ENCODE results near the gene CLDN3. TPM values are rescaled to one million over a fixed set of nuclear protein-coding genes. Genes with fewer than 3 reads are reported as not detected.

Gene CLDN3
- total and polyA plus RNA-seq, 2 donors (not counting 1 experiment from before 2014, with no cell fraction given) = not detected

- ChIA-PET POLR2A (no interaction called here), CTCF (no interaction called here)
- no peaks in the 10 kb centered on the region for H3K36me3 ChIP-seq (replicated peaks in 1 of 2; ENCODE audit: control extremely low read depth in 1 of 2, control insufficient read depth in 1 of 2, extremely low read depth in 1 of 2, insufficient read depth in 2 of 2, low read length in 1 of 2)
- TF ChIP-seq EZH2 (IDR thresholded peaks at IDR 0.05; ENCODE audit: borderline replicate concordance, insufficient read depth, low read depth, low read length, poor library complexity, severe bottlenecking) = no peak
- TF ChIP-seq, protein P1, sequence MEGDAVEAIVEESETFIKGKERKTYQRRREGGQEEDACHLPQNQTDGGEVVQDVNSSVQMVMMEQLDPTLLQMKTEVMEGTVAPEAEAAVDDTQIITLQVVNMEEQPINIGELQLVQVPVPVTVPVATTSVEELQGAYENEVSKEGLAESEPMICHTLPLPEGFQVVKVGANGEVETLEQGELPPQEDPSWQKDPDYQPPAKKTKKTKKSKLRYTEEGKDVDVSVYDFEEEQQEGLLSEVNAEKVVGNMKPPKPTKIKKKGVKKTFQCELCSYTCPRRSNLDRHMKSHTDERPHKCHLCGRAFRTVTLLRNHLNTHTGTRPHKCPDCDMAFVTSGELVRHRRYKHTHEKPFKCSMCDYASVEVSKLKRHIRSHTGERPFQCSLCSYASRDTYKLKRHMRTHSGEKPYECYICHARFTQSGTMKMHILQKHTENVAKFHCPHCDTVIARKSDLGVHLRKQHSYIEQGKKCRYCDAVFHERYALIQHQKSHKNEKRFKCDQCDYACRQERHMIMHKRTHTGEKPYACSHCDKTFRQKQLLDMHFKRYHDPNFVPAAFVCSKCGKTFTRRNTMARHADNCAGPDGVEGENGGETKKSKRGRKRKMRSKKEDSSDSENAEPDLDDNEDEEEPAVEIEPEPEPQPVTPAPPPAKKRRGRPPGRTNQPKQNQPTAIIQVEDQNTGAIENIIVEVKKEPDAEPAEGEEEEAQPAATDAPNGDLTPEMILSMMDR (IDR thresholded peaks at IDR 0.05) = no peak
- 50% methylated on average over 2 of the region's 6 CpGs for WGBS (ENCODE audit: insufficient coverage)
- intact Hi-C loops (cut with micrococcal nuclease) = no loop called here
- no peak overlapping the region for H3K4me2 ChIP-seq (replicated peaks; ENCODE audit: low read depth, low read length, poor library complexity, severe bottlenecking)
- no peak for ATAC-seq (ENCODE audit: low read depth)
- peaks cover 14 to 15% of the 10 kb centered on the region in 2 donors for H3K4me1 ChIP-seq (ENCODE audit: control insufficient read depth in 2 of 2, insufficient read depth in 2 of 2, low read length in 2 of 2)
- no peak overlapping the region for H3K9ac ChIP-seq (ENCODE audit: low read length)
- peaks cover 0 to 27% (median 14%) of the 10 kb centered on the region in 4 experiments for H3K27me3 ChIP-seq (replicated peaks in 1 of 4; ENCODE audit: control extremely low read depth in 1 of 4, control insufficient read depth in 3 of 4, insufficient read depth in 4 of 4, low read length in 3 of 4)
- no peak overlapping the region for H2AFZ ChIP-seq (ENCODE audit: insufficient read depth, low read depth, low read length, poor library complexity, severe bottlenecking)
- no peak overlapping the region for H3K4me3 ChIP-seq (ENCODE audit: control extremely low read depth in 1 of 5, extremely low read depth in 1 of 5, insufficient read depth in 1 of 5, low read depth in 2 of 5, low read length in 4 of 5)
- H3K9me3 ChIP-seq (ENCODE audit: control extremely low read depth in 1 of 3, control insufficient read depth in 2 of 3, insufficient read depth in 1 of 3, low read length in 2 of 3) = peaks cover 0 to 9% (median 0%) of the 10 kb centered on the region in 3 donors
- peaks cover 9% of the 10 kb centered on the region for H3K4me1 Mint-ChIP-seq
- no peak for DNase-seq
- H3K27ac Mint-ChIP-seq = no peak overlapping the region
- H3K4me3 Mint-ChIP-seq = no peak overlapping the region
- H3K27me3 Mint-ChIP-seq = peaks cover 35% of the 10 kb centered on the region
- H3K9me3 Mint-ChIP-seq (ENCODE audit: insufficient read depth) = no peaks in the 10 kb centered on the region
- no peaks in the 10 kb centered on the region for H4K20me1 ChIP-seq (ENCODE audit: control insufficient read depth, insufficient read depth, low read length, poor library complexity, severe bottlenecking)
- no peak overlapping the region for H3K27ac ChIP-seq (ENCODE audit: low read length in 2 of 2)
- H3K79me2 ChIP-seq (ENCODE audit: control insufficient read depth, insufficient read depth, low read length) = no peaks in the 10 kb centered on the region
Measured at GRCh38 chr7:73773700-73774517, 3.8 kb upstream of the CLDN3 start.

All from B cell (primary cell).